GM19463 (cell line): ENCODE data around the gene GPX2.

Experiments used
- ATAC-seq: cut with Tn5 transposase; IDR thresholded peaks from one replicate; pipeline ENCODE4 v1.9.1; 2021; ENCODE audit warnings: mild to moderate bottlenecking, moderate library complexity; ENCODE audit not compliant: unreplicated experiment

GPX2 gene

GRCh38 chr14:64940336-64940910 lies 2.1 kb downstream of the GPX2 start:
- ATAC-seq = no peak

GRCh38 chr14:64939817-64940190 lies 2.7 kb downstream of the GPX2 start:
- no peak for ATAC-seq

- ATAC-seq = no peak
Observed at GRCh38 chr14:64938972-64939816, 3.4 kb downstream of the GPX2 start.

- ATAC-seq = no peak
Observed at GRCh38 chr14:64937821-64938193, 4.7 kb downstream of the GPX2 start.

GRCh38 chr14:64937171-64937820 lies 5.2 kb downstream of the GPX2 start:
- ATAC-seq = no peak

- ATAC-seq = no peak
Observed at GRCh38 chr14:64935508-64935907, 7.0 kb downstream of the GPX2 start.

- ATAC-seq = no peak
Observed at GRCh38 chr14:64934338-64934929, 8.1 kb downstream of the GPX2 start.

GRCh38 chr14:64932231-64932630 lies 10.3 kb downstream of the GPX2 start:
- ATAC-seq = no peak

- no peak for ATAC-seq
Observed at GRCh38 chr14:64931123-64931522, 11.4 kb downstream of the GPX2 start.

GRCh38 chr14:64930085-64930843 lies 12.3 kb downstream of the GPX2 start:
- ATAC-seq = no peak

GRCh38 chr14:64929014-64929359 lies 13.6 kb downstream of the GPX2 start:
- no peak for ATAC-seq

- peak; percentile 67 for ATAC-seq
Observed at GRCh38 chr14:64928239-64929013, 14.1 kb downstream of the GPX2 start.

- no peak for ATAC-seq
Observed at GRCh38 chr14:64927031-64927430, 15.5 kb downstream of the GPX2 start.

- ATAC-seq = no peak
Observed at GRCh38 chr14:64926398-64926995, 16.0 kb downstream of the GPX2 start.

- no peak for ATAC-seq
Observed at GRCh38 chr14:64923015-64923414, 19.5 kb downstream of the GPX2 start.

- ATAC-seq = no peak
Observed at GRCh38 chr14:64920465-64920864, 22.1 kb downstream of the GPX2 start.

GRCh38 chr14:64919618-64920017 lies 22.9 kb downstream of the GPX2 start:
- ATAC-seq = no peak

GRCh38 chr14:64919215-64919614 lies 23.3 kb downstream of the GPX2 start:
- no peak for ATAC-seq

- no peak for ATAC-seq
Observed at GRCh38 chr14:64918216-64918615, 24.3 kb downstream of the GPX2 start.

GRCh38 chr14:64915797-64916196 lies 26.7 kb downstream of the GPX2 start:
- no peak for ATAC-seq
